Cardiac muscle cell (in vitro differentiated cells and primary cell): Measurements from ENCODE around the gene TTC28. TPM values are rescaled to one million over a fixed set of nuclear protein-coding genes. Genes with fewer than 3 reads are reported as not detected.
A peak's percentile ranks its signal among the peaks of the same experiment; 100 is the strongest.

Experiments used
- DNase-seq, 2 donors: peaks; one replicate each; pipeline versions ENCODE4 v3.0.0 to v3.0.0-alpha.2; 2010 to 2017; ENCODE audit warnings: low read depth in 1 of 2, low spot score in 1 of 2
- H3K27ac ChIP-seq: fragments of 200-600 bp; sonication (generic); 2 replicates; pipeline ENCODE4 v1.5.1; 2016
- H3K27me3 ChIP-seq: fragments of 200-600 bp; sonication (generic); 2 replicates; pipeline ENCODE4 v1.6.0; 2016; ENCODE audit warnings: control low read depth
- H3K36me3 ChIP-seq: fragments of 200-600 bp; sonication (generic); 2 replicates; pipeline ENCODE4 v1.5.1; 2016; ENCODE audit warnings: control low read depth
- H3K4me1 ChIP-seq: fragments of 200-600 bp; sonication (generic); 2 replicates; pipeline ENCODE4 v1.8.1; 2017; ENCODE audit warnings: low read depth, mild to moderate bottlenecking, mixed run types
- H3K4me3 ChIP-seq: fragments of 200-600 bp; sonication (generic); 2 replicates; pipeline ENCODE4 v1.5.1; 2016; ENCODE audit warnings: mild to moderate bottlenecking
- H3K9me3 ChIP-seq: fragments of 200-600 bp; sonication (generic); 2 replicates; pipeline ENCODE4 v1.5.1; 2017; ENCODE audit warnings: low read depth, mild to moderate bottlenecking, control low read depth
- polyA plus RNA-seq: library from polyadenylated mRNA; unstranded; fragments of >200 nt; fragmentation: Nextera tagmentation; extraction: Ambion mirVana; gene quantifications from 2 replicates; pipeline ENCODE4 v1.2.1, GENCODE V29; 2016
- total RNA-seq: library from RNA; depleted of rRNA; stranded (reverse); fragments of >200 nt; gene quantifications from 2 replicates; pipeline ENCODE4 v1.2.3, GENCODE V29; 2016
- TF ChIP-seq, protein P1 (sequence below): IDR thresholded peaks from 2 replicates; pipeline ENCODE4 v1.5.1; 2012; ENCODE audit warnings: low read depth, mild to moderate bottlenecking, low read length

TTC28 gene
- total and polyA plus RNA-seq, 2 experiments from 2014 or later = 27.3 to 109 TPM

DNA sequence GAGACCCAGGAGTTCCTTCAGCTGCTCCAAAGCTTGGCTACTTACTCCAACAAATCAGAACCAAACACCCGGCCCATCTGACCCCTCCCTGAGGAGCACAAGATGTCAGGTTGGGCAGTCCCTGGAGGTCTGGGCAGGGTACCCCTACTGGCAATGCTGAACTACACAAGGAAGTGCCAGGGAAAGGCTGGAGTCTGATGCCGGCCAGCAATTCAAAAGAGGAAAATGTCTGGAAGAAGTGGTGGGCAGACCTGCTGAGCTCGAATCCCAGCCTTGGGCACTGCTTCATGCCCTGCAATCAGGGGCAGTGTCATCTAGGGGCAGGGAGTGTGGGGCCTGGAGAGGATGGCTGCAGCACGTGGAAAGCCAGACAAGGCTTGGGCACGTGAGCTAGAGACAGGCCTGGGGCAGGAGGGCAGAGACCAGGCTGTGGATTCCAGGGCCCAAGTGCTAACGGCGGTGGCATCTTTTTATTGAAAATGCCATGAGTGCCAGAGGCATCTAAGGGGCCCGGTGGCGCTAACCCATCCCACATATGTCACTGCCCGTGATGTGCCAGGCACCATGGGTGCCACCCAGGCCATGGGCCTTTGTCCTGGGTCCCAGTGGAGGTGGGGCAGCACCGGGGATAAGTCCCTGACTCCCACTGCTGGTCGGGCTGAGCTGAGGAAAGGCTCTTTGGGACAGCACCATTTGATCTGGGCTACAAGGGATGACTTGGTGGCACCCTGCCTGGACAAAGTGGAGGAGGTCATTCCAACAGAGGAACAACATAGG is 662.7 kb downstream of the TTC28 start:
- DNase-seq = no peak
- Histone ChIP-seq H3K27ac (peak overlapping the region; percentile 70), H3K4me3 (no peak overlapping the region), H3K9me3 (no peaks in the 10 kb centered on the region), H3K27me3 (no peaks in the 10 kb centered on the region), H3K36me3 (no peaks in the 10 kb centered on the region), H3K4me1 (peaks cover 44% of the 10 kb centered on the region)
- TF ChIP-seq, protein P1, sequence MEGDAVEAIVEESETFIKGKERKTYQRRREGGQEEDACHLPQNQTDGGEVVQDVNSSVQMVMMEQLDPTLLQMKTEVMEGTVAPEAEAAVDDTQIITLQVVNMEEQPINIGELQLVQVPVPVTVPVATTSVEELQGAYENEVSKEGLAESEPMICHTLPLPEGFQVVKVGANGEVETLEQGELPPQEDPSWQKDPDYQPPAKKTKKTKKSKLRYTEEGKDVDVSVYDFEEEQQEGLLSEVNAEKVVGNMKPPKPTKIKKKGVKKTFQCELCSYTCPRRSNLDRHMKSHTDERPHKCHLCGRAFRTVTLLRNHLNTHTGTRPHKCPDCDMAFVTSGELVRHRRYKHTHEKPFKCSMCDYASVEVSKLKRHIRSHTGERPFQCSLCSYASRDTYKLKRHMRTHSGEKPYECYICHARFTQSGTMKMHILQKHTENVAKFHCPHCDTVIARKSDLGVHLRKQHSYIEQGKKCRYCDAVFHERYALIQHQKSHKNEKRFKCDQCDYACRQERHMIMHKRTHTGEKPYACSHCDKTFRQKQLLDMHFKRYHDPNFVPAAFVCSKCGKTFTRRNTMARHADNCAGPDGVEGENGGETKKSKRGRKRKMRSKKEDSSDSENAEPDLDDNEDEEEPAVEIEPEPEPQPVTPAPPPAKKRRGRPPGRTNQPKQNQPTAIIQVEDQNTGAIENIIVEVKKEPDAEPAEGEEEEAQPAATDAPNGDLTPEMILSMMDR = no peak

DNA sequence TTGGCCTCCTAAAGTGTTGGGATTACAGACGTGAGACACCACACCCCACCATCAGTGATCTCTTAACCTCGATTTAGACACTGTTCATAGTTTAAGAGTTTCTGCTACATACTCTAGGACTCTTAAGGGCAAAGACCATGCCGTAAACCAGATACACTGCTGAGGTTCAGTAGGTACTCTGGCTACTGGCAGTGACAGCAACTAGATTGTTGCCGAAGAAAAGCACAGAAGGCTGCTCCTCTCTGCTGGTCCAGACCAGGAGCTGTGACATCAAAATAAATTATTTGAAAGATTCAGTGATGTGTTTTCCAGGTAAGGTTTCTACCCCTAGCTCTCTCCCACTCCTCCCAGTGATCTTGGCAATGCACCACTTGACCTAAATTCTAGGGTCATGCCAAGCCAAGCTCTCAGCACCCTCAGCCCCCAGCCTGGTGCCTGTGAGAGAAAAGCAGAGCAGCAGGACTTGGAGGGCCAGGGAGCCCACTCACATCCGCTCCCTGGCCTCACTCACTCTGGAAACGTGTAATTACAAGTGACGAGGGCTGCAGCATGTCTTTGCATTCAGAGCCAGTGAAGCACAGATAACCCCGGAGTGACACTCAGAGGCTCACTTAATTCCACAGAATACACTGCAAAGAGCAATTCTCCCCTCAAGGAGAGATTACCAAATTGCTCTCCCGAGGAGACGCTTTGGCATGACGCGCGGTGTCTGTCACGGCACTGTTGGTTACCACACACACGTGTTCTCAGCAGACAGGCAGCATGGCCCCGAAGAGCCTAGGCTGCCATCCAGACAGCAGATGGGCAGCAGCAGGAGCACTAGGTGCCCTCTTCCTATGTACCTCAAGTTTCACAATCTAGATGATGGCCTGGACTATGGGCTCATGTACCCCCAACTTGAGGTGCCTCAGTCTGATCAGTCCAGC is 663.7 kb downstream of the TTC28 start:
- no peaks in the 10 kb centered on the region for H3K36me3 ChIP-seq
- no peaks in the 10 kb centered on the region for H3K9me3 ChIP-seq
- H3K4me1 ChIP-seq = peaks cover 39% of the 10 kb centered on the region
- TF ChIP-seq, protein P1 = no peak
- no peaks in the 10 kb centered on the region for H3K27me3 ChIP-seq
- H3K27ac ChIP-seq = peak overlapping the region; percentile 70
- peak; percentile 45 to 67 for DNase-seq
- no peak overlapping the region for H3K4me3 ChIP-seq

DNA sequence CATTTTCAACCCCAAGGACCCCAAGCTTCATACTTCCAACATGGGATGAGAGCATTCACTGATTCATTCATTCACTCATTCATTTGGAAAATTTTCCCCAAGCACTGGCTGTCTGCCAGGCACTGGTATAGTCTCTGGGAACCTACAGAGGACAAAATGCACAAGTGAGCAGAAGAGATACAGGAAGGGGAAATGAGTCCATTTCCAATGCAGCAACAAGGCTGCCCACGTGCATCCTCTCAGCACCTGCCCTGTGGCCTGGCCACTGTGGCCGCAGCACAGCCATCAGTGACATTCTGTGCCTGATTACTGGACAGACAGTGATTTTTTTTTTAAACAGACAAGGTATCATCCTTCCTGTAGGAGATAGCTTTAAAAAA is 664.6 kb downstream of the TTC28 start:
- Histone ChIP-seq H3K4me3 (no peak overlapping the region), H3K36me3 (no peaks in the 10 kb centered on the region), H3K27me3 (no peaks in the 10 kb centered on the region), H3K4me1 (peaks cover 35% of the 10 kb centered on the region), H3K9me3 (no peaks in the 10 kb centered on the region), H3K27ac (peak overlapping the region; percentile 51)
- TF ChIP-seq, protein P1 = no peak
- no peak for DNase-seq

DNA sequence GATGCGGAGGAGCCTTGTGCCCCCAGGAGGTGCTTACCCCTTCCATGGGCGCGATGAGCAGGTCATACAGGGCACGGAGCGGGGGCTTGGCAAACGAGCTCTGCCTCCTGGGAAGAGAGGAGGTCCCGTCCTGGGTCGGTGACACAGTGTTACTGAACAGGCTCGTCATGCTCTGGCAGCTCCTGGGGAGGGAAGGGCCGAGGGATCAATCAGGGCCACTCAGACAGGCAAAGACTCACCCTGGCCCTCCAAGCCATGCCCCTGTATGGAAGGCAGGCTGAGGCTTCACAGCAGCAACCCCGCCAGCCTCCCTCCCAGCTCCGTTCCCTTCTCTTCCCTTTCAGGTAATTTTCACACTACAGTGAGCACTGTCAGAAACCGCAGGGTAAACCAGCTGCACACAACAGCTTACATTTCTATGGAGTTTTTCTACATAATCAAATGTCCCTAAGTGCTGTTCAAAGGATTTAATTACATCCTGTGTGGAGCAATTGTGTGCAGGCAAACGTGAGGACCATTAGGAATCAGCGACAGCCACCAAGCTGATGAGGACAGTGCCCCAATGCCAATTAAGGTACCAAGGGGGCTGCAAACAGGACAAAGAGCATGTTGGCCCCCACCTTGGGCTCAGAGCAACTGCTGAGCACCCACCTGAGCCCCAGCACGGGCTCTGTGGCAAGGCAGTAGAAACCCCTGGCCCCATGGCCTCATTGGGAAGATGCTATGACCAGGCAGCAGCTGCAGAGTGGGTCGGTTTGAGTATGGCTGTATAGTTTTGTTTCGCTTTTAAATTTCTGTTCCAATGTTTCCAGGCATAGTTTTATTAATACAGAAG is 665.2 kb downstream of the TTC28 start:
- TF ChIP-seq, protein P1 = no peak
- H3K9me3 ChIP-seq = no peaks in the 10 kb centered on the region
- no peaks in the 10 kb centered on the region for H3K27me3 ChIP-seq
- H3K36me3 ChIP-seq = no peaks in the 10 kb centered on the region
- peak overlapping the region; percentile 51 for H3K27ac ChIP-seq
- H3K4me3 ChIP-seq = no peak overlapping the region
- H3K4me1 ChIP-seq = peaks cover 41% of the 10 kb centered on the region
- DNase-seq = no peak

DNA sequence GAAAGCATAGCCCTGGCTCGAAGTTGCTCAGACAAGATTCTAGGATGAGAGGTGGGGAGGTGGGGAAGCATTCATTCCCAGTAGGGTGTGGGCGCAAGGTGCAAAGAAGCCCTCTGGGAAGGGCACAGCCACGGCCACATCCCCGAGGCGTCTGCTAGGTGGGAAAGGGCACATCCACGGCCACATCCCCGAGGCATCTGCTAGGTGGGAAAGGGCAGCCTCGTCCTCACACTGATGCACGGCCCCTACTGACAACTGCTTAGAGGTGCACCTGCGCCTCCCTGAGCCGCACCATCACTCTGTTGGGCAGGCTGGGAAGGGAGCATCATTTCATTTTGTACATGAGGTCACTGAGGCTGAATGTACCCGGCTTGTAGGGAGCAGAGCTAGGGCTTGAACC is 666.0 kb downstream of the TTC28 start:
- TF ChIP-seq, protein P1 = no peak
- peak overlapping the region; percentile 51 for H3K27ac ChIP-seq

More for the DNA sequence above, 666.0 kb downstream of the TTC28 start:
- no peaks in the 10 kb centered on the region for H3K36me3 ChIP-seq
- no peaks in the 10 kb centered on the region for H3K9me3 ChIP-seq
- no peak for DNase-seq
- peaks cover 47% of the 10 kb centered on the region for H3K4me1 ChIP-seq
- H3K27me3 ChIP-seq = no peaks in the 10 kb centered on the region
- H3K4me3 ChIP-seq = no peak overlapping the region
